Naive thymus-derived CD4-positive, alpha-beta T cell (primary cell): Measurements from ENCODE around the gene APEH. TPM values are rescaled to one million over a fixed set of nuclear protein-coding genes. Genes with fewer than 3 reads are reported as not detected.

ENCODE experiments used
- ATAC-seq: fragments of 150-1000 bp; cut with Tn5 transposase; 2 replicates; pipeline ENCODE4 v1.10.0; 2021; ENCODE audit warnings: mild to moderate bottlenecking, moderate library complexity
- CTCF ChIA-PET: fragments of 350-600 bp; sonication (Branson Sonifier 250); formaldehyde crosslinking; loops from one replicate; lab custom pipeline; 2021; ENCODE audit warnings: antibody characterized with exemption; lab: Charles Lee
- POLR2A ChIA-PET: fragments of 350-600 bp; sonication (Branson Sonifier 250); formaldehyde crosslinking; loops from one replicate; lab custom pipeline; 2021; ENCODE audit warnings: antibody characterized with exemption, inconsistent platforms; lab: Charles Lee
- DNase-seq, 9 donors: peaks; one replicate each; pipeline versions ENCODE4 v3.0.0 to v3.0.0-alpha.2; 2020 to 2022; ENCODE audit warnings: mixed read lengths in 1 of 9
- H3K27ac ChIP-seq: one replicate; pipeline ENCODE4 v1.7.0; 2013; ENCODE audit warnings: mild to moderate bottlenecking, low read depth, low read length, moderate library complexity
- H3K27me3 ChIP-seq, 2 donors: one replicate each; pipeline ENCODE4 v1.7.0; 2013; ENCODE audit warnings: low read length in 2 of 2, mild to moderate bottlenecking in 2 of 2, moderate library complexity in 2 of 2; ENCODE audit not compliant: control insufficient read depth in 2 of 2, insufficient read depth in 2 of 2
- H3K36me3 ChIP-seq, 3 experiments: 1 replicate in 2 of 3; 2 replicates in 1 of 3; pipeline ENCODE4 v1.7.0; 2013; ENCODE audit warnings: low read length in 3 of 3, mild to moderate bottlenecking in 3 of 3, moderate library complexity in 1 of 3; ENCODE audit not compliant: insufficient read depth in 3 of 3, control insufficient read depth in 2 of 3
- H3K4me1 ChIP-seq, 2 donors: one replicate each; pipeline ENCODE4 v1.7.0; 2013; ENCODE audit warnings: low read length in 2 of 2, mild to moderate bottlenecking in 2 of 2, moderate library complexity in 1 of 2; ENCODE audit not compliant: control insufficient read depth in 2 of 2, insufficient read depth in 2 of 2
- H3K4me3 ChIP-seq: 2 replicates; pipeline ENCODE4 v1.7.0; 2013; ENCODE audit warnings: mild to moderate bottlenecking, low read length
- H3K9me3 ChIP-seq, 3 experiments: 1 replicate in 2 of 3; 2 replicates in 1 of 3; pipeline ENCODE4 v1.7.0; 2013; ENCODE audit warnings: low read length in 3 of 3; ENCODE audit not compliant: control insufficient read depth in 2 of 3
- H3K27ac Mint-ChIP-seq, 9 donors: one replicate each; pipeline ENCODE4 v1.8.0; 2020 to 2022; ENCODE audit warnings: mixed read lengths in 9 of 9, mild to moderate bottlenecking in 8 of 9, moderate library complexity in 5 of 9, inconsistent platforms in 2 of 9
- H3K27me3 Mint-ChIP-seq, 5 donors: one replicate each; pipeline ENCODE4 v1.8.0; 2021 to 2022; ENCODE audit warnings: mixed read lengths in 5 of 5, mild to moderate bottlenecking in 1 of 5
- H3K36me3 Mint-ChIP-seq, 5 donors: one replicate each; pipeline ENCODE4 v1.8.0; 2020 to 2022; ENCODE audit warnings: mixed read lengths in 5 of 5, mild to moderate bottlenecking in 3 of 5, inconsistent platforms in 1 of 5
- H3K4me1 Mint-ChIP-seq, 7 donors: one replicate each; pipeline ENCODE4 v1.8.0; 2020 to 2022; ENCODE audit warnings: mixed read lengths in 7 of 7, mild to moderate bottlenecking in 3 of 7, inconsistent platforms in 1 of 7
- H3K4me3 Mint-ChIP-seq, 10 donors: one replicate each; pipeline ENCODE4 v1.8.0; 2020 to 2022; ENCODE audit warnings: mild to moderate bottlenecking in 10 of 10, mixed read lengths in 10 of 10, moderate library complexity in 6 of 10, inconsistent platforms in 2 of 10
- H3K9me3 Mint-ChIP-seq, 11 donors: one replicate each; pipeline ENCODE4 v1.8.0; 2020 to 2022; ENCODE audit warnings: mixed read lengths in 11 of 11, mild to moderate bottlenecking in 4 of 11, inconsistent platforms in 1 of 11, moderate library complexity in 1 of 11
- intact Hi-C, 2 donors: fragments of 100-400 bp; cut with micrococcal nuclease; formaldehyde crosslinking; loops; one replicate each; pipeline ENCODE4 v1.15.1; 2023
- polyA plus RNA-seq, 2 donors: library from polyadenylated mRNA; unstranded; fragments of 300-500 nt; fragmentation: Illumina TruSeq; gene quantifications; one replicate each; pipeline ENCODE4 v1.2.3, GENCODE V29; 2021
- total RNA-seq, 6 experiments: library from RNA in 5 of 6; stranded (reverse) in 5 of 6; gene quantifications; 1 replicate in 5 of 6; 2 replicates in 1 of 6; pipeline ENCODE4 v1.2.3 and lab custom pipeline; 2021 to 2026

The APEH gene
- total and polyA plus RNA-seq, 7 experiments from 2014 or later: 75.5 to 151 (median 103) TPM

GRCh38 chr3:49703443-49703927, 29.3 kb downstream of the APEH start:
- Mint-ChIP-seq H3K9me3 (no peaks in the 10 kb centered on the region), H3K36me3 (peaks cover 0 to 10% (median 2%) of the 10 kb centered on the region in 5 donors), H3K27ac (peak overlapping the region in 2 of 9 donors; percentile 8 to 52), H3K4me1 (peaks cover 0 to 7% (median 0%) of the 10 kb centered on the region in 7 donors), H3K27me3 (no peaks in the 10 kb centered on the region), H3K4me3 (no peak overlapping the region)
- POLR2A ChIA-PET: no interaction called here
- H3K27ac ChIP-seq: no peak overlapping the region
- no peak overlapping the region for H3K4me3 ChIP-seq
- DNase-seq (peak; percentile 44 to 74 (median 65)), ATAC-seq (peak; percentile 94)
- no peaks in the 10 kb centered on the region for H3K4me1 ChIP-seq
- CTCF ChIA-PET: interaction anchor here (1.0 to 1.1 kb wide), 2 partner anchors 16 to 203 kb away, joined by 3 read pairs; partner anchors contain the start of gene AMIGO3
- H3K9me3 ChIP-seq: no peaks in the 10 kb centered on the region
- intact Hi-C loops: loop anchor here (1.0 kb wide), 5 partner anchors 16 to 164 kb away; partner anchors contain the start of gene AMIGO3 (in 2 of the 2)
- H3K27me3 ChIP-seq: no peaks in the 10 kb centered on the region
- H3K36me3 ChIP-seq: peaks cover 0 to 80% (median 0%) of the 10 kb centered on the region in 3 experiments

- ChIA-PET POLR2A (no interaction called here), CTCF (interaction anchor here (0.6 to 1.2 kb wide), 4 partner anchors 16 to 203 kb away, joined by 3 to 5 read pairs (median 3); partner anchors contain the start of gene AMIGO3)
- intact Hi-C loops: loop anchor here (1.0 kb wide), 5 partner anchors 15 to 165 kb away; partner anchors contain the start of gene AMIGO3 (in 2 of the 2)
- H3K27ac ChIP-seq: no peak overlapping the region
- peaks cover 0 to 76% (median 0%) of the 10 kb centered on the region in 3 experiments for H3K36me3 ChIP-seq
- DNase-seq: no peak
- Mint-ChIP-seq H3K27me3 (no peaks in the 10 kb centered on the region), H3K4me1 (peaks cover 0 to 7% (median 0%) of the 10 kb centered on the region in 7 donors), H3K36me3 (peaks cover 0 to 10% (median 2%) of the 10 kb centered on the region in 5 donors), H3K4me3 (no peak overlapping the region), H3K9me3 (no peaks in the 10 kb centered on the region), H3K27ac (peak overlapping the region in 2 of 9 donors; percentile 51 to 52)
- H3K9me3 ChIP-seq: no peaks in the 10 kb centered on the region
- H3K4me3 ChIP-seq: no peak overlapping the region
- no peaks in the 10 kb centered on the region for H3K27me3 ChIP-seq
- ATAC-seq: no peak
- no peaks in the 10 kb centered on the region for H3K4me1 ChIP-seq
These were observed 29.8 kb downstream of the APEH start for GRCh38 chr3:49703956-49704355.

GRCh38 chr3:49704629-49705028, 30.5 kb downstream of the APEH start:
- Mint-ChIP-seq H3K4me1 (peaks cover 0 to 7% (median 0%) of the 10 kb centered on the region in 7 donors), H3K9me3 (no peaks in the 10 kb centered on the region), H3K4me3 (no peak overlapping the region), H3K27me3 (no peaks in the 10 kb centered on the region), H3K27ac (no peak overlapping the region), H3K36me3 (peaks cover 0 to 11% (median 2%) of the 10 kb centered on the region in 5 donors)
- H3K27me3 ChIP-seq: no peaks in the 10 kb centered on the region
- no peak overlapping the region for H3K27ac ChIP-seq
- H3K4me1 ChIP-seq: no peaks in the 10 kb centered on the region
- DNase-seq (no peak), ATAC-seq (no peak)
- POLR2A ChIA-PET: no interaction called here
- CTCF ChIA-PET: interaction anchor here (0.6 to 1.2 kb wide), 2 partner anchors 97 to 134 kb away, joined by 3 to 5 read pairs; no protein-coding TSS in a partner anchor
- intact Hi-C loops: no loop called here
- H3K9me3 ChIP-seq: no peaks in the 10 kb centered on the region
- peaks cover 0 to 69% (median 0%) of the 10 kb centered on the region in 3 experiments for H3K36me3 ChIP-seq
- H3K4me3 ChIP-seq: no peak overlapping the region

GRCh38 chr3:49705390-49705960, 31.3 kb downstream of the APEH start:
- no peaks in the 10 kb centered on the region for H3K4me1 ChIP-seq
- peaks cover 0 to 60% (median 0%) of the 10 kb centered on the region in 3 experiments for H3K36me3 ChIP-seq
- Mint-ChIP-seq H3K9me3 (no peaks in the 10 kb centered on the region), H3K36me3 (peaks cover 0 to 15% (median 2%) of the 10 kb centered on the region in 5 donors), H3K4me3 (no peak overlapping the region), H3K27me3 (no peaks in the 10 kb centered on the region), H3K4me1 (peaks cover 0 to 7% (median 0%) of the 10 kb centered on the region in 7 donors), H3K27ac (no peak overlapping the region)
- intact Hi-C loops: no loop called here
- DNase-seq (peak in 1 of 9 donors; percentile 5), ATAC-seq (no peak)
- no peaks in the 10 kb centered on the region for H3K9me3 ChIP-seq
- H3K27ac ChIP-seq: no peak overlapping the region
- ChIA-PET POLR2A (no interaction called here), CTCF (interaction anchor here (0.5 kb wide), 1 partner anchor 205 kb away, joined by 4 read pairs; no protein-coding TSS in a partner anchor)
- no peak overlapping the region for H3K4me3 ChIP-seq
- H3K27me3 ChIP-seq: no peaks in the 10 kb centered on the region

GRCh38 chr3:49706456-49707112, 32.4 kb downstream of the APEH start:
- ATAC-seq: no peak
- Histone ChIP-seq H3K9me3 (no peaks in the 10 kb centered on the region), H3K4me1 (no peaks in the 10 kb centered on the region), H3K36me3 (peaks cover 0 to 54% (median 0%) of the 10 kb centered on the region in 3 experiments), H3K4me3 (no peak overlapping the region), H3K27me3 (no peaks in the 10 kb centered on the region), H3K27ac (no peak overlapping the region)
- H3K9me3 Mint-ChIP-seq: no peaks in the 10 kb centered on the region
- peak overlapping the region in 2 of 9 donors; percentile 47 to 57 for H3K27ac Mint-ChIP-seq
- peaks cover 0 to 7% (median 0%) of the 10 kb centered on the region in 7 donors for H3K4me1 Mint-ChIP-seq
- intact Hi-C loops: no loop called here
- H3K27me3 Mint-ChIP-seq: no peaks in the 10 kb centered on the region
- H3K4me3 Mint-ChIP-seq: no peak overlapping the region
- CTCF ChIA-PET: no interaction called here
- peaks cover 0 to 12% (median 2%) of the 10 kb centered on the region in 5 donors for H3K36me3 Mint-ChIP-seq
- POLR2A ChIA-PET: no interaction called here
- peak in 1 of 9 donors; percentile 6 for DNase-seq

- Mint-ChIP-seq H3K4me3 (no peak overlapping the region), H3K27ac (peak overlapping the region in 3 of 9 donors; percentile 47 to 57 (median 51)), H3K4me1 (peaks cover 0 to 8% (median 0%) of the 10 kb centered on the region in 7 donors), H3K9me3 (no peaks in the 10 kb centered on the region), H3K36me3 (peaks cover 0 to 12% (median 2%) of the 10 kb centered on the region in 5 donors), H3K27me3 (no peaks in the 10 kb centered on the region)
- ChIA-PET POLR2A (interaction anchor here (1.2 kb wide), 1 partner anchor 79 kb away, joined by 3 read pairs; the partner anchor contains the start of gene IP6K1), CTCF (interaction anchor here (1.1 kb wide), 1 partner anchor 132 kb away, joined by 3 read pairs; no protein-coding TSS in a partner anchor)
- no peak overlapping the region for H3K27ac ChIP-seq
- H3K36me3 ChIP-seq: peaks cover 0 to 49% (median 0%) of the 10 kb centered on the region in 3 experiments
- no peaks in the 10 kb centered on the region for H3K27me3 ChIP-seq
- no peaks in the 10 kb centered on the region for H3K9me3 ChIP-seq
- DNase-seq (no peak), ATAC-seq (no peak)
- H3K4me1 ChIP-seq: no peaks in the 10 kb centered on the region
- intact Hi-C loops: no loop called here
- no peak overlapping the region for H3K4me3 ChIP-seq
These were observed 32.9 kb downstream of the APEH start for GRCh38 chr3:49707113-49707480.
